ENCODE results near the gene PTGS2.

Gene PTGS2

DNA sequence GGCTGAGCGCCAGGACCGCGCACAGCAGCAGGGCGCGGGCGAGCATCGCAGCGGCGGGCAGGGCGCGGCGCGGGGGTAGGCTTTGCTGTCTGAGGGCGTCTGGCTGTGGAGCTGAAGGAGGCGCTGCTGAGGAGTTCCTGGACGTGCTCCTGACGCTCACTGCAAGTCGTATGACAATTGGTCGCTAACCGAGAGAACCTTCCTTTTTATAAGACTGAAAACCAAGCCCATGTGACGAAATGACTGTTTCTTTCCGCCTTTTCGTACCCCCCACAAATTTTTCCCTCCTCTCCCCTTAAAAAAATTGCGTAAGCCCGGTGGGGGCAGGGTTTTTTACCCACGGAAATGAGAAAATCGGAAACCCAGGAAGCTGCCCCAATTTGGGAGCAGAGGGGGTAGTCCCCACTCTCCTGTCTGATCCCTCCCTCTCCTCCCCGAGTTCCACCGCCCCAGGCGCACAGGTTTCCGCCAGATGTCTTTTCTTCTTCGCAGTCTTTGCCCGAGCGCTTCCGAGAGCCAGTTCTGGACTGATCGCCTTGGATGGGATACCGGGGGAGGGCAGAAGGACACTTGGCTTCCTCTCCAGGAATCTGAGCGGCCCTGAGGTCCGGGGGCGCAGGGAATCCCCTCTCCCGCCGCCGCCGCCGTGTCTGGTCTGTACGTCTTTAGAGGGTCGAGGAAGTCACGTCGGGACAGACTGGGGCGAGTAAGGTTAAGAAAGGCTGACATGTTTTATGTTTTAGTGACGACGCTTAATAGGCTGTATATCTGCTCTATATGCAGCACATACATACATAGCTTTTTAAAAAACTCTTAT is at the start of gene PTGS2:
TSS of gene PTGS2 (minus strand) at position 179 of the 817 bp plus-strand sequence. CDS start at position 46, 133 bp downstream.
- DNase-seq (ENCODE audit: low read depth) = no peak

DNA sequence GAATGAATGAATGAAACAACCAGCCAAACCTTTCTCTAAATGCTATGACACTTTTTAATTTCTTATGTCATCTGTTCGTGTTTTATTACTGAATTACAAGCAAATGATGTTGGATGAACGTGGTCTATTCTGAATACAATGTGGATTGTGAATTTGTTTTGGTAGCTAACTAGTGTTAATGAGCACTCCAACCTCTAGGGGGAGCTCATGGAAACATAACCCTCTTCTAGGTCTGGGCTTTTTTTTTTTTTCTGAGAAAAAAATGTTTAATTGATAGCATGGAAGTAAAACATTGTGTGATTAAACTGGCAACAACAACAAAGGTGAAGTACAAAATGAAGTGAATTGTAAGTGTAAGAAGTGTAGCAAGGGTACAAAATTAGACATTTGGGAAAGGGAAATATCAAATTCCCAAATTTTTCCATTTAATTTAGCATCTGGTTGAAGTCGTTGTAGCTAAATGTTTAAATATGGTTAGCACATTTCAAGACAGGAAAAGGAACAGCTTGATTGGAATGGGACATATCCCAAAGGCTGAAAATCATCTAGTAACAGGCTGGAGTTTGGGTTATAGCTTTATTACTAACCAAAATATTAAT is 42.6 kb upstream of the PTGS2 start:
- DNase-seq (ENCODE audit: low read depth) = no peak

DNA sequence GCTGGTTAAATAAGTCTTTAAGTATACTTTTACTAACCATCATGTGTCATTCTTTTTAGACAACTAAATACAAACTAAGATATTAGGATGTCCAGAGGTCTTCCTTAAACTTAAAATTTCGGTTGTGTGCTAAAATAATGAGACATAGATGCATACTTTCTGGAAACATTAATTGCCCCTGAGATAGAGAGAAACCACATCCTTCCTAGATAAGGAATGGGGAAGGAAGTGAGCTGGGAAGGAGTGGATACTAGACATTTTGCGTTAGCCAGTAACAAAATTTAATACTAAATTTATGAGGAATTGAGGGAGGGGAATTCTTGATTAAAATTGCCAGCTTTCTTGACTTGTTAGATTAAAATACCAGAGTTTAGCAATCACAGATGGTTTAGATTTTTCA is 37.1 kb upstream of the PTGS2 start:
- DNase-seq (ENCODE audit: low read depth) = no peak

DNA sequence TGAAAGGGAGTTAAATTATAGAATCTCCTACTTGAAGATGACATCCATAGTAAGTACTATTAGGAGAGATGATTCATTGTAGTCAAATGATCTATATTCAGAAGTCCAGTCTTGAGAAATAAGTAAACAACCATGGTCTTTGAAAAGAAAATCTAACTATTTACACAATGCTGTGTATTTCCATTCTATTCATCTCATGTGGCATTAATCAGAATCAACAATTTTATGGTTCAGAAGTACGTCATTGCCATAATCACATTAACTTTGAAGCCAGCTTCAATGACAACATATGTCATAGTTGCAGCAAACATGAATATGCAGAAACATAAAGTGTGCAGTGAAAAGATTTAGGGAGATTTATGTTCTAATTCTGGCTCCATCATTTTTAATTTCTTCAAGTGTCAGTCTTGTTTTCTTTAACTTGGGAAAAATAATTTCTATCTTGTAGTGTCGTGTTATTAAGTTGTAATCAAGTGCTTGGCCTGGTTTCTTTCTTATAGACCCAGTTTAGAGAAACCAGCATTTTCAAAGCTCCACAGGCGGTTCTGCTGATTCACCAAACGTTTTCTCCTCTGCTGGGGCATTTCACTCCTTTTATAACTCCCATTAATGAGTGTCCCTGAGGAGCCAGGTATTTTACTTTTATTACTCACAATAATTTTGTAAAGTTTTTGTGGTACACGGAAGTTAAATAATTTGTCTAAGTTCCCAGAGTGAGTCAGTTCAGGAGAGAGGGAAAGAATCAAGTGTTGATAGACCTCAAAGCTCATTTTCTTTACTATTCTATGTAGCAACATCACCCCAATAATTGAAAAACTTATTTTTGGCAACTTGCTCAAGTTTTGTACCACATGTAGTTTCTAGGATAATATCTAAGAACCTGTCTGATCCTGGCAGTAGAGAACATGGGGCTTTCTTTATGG is 35.9 kb upstream of the PTGS2 start:
- no peak for DNase-seq (ENCODE audit: low read depth)

DNA sequence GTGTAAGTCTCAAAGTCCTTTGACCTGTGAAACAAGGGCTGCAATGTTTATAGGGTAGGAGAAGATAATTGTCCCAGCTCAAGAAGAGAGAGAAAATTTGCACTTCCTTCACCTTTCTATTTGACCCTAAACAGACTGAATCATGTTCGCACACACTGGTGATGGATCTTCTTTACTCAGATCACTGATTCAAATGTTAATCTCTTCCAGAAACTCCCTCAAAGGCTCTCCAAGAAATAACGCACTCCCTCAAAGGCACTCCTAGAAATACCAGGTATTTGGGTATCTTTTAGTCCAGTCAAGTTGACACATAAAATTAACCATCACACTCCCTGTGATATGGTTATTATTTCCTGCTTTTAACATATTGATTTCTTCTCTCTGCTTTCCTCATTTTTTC is 30.5 kb upstream of the PTGS2 start:
- no peak for DNase-seq (ENCODE audit: low read depth)

DNA sequence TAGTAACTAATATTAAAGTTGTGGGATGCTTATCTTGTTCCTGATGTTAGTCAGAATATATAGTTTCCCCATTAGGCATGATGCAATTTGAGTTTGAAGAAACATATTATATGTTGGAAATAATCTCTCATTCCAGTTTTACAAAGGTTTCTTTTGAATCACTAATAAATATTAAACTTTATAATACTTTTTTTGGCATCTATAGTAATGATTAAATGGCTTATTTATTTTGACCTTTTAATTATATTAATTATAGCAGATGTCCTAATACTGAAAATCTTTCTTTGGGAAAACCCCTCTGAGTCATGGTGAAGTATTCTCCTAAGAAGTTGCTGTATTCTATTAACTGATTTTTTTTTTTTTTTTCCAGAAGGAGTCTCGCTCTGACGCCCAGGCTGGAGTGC is 28.5 kb upstream of the PTGS2 start:
- no peak for DNase-seq (ENCODE audit: low read depth)

DNA sequence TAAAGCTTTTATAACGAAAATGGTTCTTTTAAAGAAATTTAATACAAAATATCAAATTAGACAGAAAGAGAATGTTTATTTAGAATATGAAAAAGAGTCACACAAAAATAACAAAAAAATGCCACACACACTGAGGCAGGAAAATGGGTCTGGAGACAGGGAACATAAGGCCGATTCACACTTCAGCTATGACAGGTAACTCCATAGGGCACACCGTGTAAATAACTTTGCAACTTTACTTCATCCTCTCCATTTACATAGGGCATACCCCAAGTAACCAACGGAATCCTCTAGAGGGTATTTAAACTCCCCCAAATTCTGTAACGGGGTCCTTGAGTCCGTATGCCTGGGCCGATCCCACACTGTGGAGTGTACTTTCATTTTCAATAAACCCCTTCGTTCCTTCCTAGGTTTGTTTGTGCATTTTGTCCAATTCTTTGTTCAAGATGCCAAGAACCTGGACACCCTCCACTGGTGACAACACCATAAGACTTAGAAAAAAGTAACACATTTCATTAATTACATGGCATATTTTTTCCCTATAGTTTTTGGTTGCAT is 23.1 kb upstream of the PTGS2 start:
- no peak for DNase-seq (ENCODE audit: low read depth)

DNA sequence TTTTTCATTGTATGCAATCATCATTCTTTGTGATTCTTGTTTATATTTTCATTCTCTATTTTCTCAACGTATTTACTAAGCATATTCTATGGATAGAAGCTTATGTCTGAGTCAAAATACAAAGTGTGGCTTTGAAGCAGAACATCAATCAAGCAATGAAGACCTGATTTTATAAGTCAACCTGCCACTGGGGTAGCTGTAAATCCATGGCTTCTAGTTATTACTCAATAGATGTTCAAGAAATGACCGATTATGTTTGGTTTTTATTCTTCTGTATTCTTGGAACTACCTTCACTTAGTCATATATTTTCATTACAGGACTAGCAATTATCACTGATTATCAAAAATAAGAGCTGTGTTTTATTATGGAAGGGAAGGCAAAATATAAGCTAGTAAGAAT is 20.5 kb upstream of the PTGS2 start:
- DNase-seq (ENCODE audit: low read depth) = no peak

DNA sequence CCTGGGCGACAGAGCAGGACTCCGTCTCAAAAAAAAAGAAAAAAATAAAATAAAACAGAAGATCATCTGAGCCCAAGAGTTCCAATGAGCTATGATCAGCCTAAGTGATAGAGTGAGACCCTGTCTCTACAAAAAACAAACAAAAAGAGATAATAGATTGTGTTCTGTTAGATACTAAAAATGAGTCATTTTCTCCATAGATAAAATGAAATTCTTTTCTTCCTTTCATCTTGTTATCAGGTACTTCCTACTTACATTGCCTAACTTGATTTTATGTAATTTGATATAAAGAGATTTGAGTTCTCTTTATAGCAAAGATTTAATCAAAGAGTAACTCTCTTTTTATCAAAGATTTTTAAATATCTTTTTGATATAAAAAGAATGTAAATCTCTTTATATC is 19.3 kb upstream of the PTGS2 start:
- DNase-seq (ENCODE audit: low read depth) = no peak

DNA sequence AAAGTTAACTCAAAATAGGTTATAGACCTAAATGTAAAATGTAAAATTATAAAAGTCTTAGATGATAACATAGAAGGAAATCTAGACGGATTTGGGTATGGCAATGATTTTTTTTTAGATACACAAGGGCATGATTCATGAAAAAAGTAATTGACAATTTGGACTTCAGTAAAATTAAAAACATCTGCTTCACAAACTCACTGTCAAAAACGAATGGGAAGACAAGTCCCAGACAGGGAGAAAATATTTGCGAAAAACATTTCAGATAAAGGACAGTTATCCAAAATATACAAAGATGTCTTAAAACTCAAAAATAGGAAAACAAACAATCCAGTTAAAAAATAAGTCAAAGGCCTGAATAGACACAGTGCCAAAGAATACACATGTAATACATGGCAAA is 9.7 kb upstream of the PTGS2 start:
- DNase-seq (ENCODE audit: low read depth) = no peak

DNA sequence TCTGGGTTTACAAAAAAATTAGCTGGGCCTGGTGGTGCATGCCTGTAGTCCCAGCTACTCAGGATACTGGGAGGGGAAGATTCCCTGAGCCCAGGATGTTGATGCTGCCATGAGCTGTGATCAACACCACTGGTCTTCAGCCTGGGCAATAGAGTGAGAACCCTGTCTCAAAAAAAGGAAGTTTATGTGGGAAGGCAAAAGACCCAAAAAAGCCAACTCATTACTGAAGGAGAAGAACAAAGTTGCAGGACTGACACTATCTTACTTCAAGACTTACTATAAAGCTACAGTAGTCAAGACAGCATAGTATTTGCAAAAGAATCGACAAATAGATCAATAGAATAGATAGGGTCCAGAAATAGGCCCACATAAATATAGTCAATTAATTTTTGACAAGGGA is 9.2 kb upstream of the PTGS2 start:
- DNase-seq (ENCODE audit: low read depth) = no peak

DNA sequence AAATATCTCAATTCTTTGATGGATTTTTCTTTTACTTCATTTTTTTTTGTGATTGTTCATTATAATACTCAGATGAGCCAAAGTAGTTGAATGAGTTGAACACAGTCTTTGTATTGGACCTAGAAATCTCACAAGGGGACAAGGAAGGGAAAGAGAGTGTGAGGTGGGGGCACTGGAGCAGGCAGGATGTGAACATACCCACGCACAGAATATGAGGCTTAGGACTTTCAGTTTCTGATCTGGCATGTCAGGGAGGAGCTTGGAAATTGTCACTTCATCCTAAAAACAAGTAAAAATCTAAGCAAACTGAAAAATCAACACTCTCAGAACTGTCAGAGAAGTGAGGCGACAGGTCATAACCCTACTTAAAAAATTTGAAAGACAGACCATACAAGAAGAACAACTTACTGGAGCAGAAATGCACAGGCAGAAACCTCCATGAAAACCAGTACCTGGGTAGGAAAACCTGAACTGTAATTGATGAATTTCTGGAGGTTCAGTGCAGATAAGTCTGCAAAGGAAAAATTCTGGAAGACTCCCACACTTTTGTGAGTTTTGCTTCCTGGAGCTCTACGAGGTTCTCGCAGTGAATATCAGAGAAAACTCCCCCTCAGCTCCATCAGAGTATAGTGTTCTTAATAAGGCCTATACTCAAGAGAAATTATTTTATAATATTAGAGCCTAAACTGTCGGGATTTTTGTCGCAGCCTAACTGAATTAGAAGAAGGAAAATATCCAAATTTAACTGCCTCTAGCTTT is 3.6 kb upstream of the PTGS2 start:
- no peak for DNase-seq (ENCODE audit: low read depth)

DNA sequence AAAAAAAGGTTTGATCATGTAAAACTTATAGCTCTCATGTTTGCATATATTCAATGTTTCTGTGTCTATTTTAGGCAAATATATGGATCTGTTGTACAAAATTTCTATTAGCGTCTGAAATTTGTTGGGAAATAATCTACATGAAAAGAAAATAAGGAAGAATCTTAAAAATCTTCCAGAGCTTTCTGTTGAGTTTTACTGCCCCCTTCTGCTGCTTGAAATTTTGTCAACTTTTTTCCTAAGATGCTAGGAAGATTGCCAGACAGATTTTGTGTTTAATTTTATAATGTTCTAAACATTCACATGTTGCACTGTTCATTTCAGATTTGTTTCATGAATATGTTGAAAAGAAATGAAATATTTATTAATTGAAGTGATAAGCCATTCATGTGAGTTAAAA is 2.5 kb upstream of the PTGS2 start:
- DNase-seq (ENCODE audit: low read depth) = no peak

DNA sequence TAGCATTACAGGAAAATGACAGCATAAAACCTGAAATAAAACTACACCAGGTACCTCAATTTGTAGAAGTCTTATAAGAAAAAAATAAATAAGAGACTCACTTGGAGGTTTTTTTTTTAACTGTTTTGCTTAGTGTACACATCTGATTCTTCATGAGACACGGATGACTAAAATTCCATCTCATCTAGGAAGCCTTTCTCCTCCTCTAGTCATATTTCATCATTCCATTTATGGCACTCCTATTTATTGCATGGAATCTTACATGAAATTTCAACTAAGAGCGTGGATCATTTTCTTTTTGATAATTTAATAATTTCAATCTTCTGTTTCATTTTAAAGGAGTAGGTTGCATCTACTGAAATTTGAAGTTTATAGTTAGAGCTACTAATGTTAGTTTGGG is 1.6 kb upstream of the PTGS2 start:
- DNase-seq (ENCODE audit: low read depth) = no peak

DNA sequence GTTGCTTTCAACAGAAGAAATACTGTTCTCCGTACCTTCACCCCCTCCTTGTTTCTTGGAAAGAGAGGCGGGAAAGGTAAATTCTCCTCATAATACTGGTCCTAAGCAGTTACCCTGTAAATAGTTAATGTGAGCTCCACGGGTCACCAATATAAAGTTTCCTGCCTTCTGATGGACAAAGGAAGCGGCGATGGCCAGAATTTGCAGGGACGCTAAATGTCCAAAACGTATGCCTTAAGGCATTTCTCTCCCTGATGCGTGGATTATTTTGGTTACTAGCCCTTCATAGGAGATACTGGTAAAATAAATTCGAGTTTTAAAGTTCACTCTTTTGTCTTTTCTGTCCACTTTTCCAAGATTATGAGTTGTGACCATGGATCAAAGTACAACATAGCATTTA is 898 bp upstream of the PTGS2 start:
- DNase-seq (ENCODE audit: low read depth) = no peak

DNA sequence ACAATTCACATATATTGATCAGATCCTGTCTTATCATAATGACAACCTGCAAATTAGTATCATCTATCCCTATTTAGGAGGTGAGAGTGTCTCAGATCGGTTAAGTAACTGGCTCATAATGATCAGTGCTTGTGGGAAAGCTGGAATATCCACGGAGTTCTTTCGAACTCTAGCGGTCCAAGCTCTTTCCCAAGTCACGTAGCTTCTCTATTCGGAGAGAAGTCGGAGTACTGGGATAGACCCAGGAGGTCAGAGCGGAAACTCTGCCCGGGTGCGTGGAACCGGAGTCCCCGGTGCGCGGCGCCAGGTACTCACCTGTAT is 339 bp downstream of the PTGS2 start:
- no peak for DNase-seq (ENCODE audit: low read depth)

DNA sequence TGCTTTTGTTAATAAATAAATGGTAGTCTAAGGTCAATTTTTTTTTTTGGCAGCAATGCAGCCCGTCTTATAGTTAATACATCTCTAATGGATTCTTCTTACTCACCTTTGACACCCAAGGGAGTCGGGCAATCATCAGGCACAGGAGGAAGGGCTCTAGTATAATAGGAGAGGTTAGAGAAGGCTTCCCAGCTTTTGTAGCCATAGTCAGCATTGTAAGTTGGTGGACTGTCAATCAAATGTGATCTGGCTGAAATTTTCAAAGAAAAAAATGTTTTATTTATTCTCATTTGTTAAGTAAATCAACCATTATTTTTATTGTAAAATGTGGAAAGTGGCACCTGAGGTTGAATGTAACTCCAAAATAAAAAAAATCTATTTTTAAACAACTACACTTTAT is 2.1 kb downstream of the PTGS2 start:
- DNase-seq (ENCODE audit: low read depth) = no peak

DNA sequence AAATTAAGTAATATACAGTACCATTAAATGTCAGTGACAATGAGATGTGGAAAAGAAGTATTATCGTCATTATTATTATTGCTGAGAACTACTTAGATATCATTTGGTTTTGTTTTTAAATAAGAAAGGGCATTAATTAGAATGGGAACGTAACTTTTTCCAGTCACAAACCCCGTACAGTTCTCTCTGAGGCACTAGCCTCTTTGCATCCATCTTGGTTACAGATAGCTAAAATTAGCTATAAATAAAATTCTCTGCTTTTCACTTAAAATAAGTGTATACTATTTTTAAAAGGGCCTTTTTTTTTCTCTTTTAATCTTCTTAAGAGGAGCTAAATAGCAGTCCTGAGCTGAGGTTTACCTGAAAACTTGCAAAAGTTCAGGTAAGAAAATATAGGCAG is 7.6 kb downstream of the PTGS2 start:
- no peak for DNase-seq (ENCODE audit: low read depth)

DNA sequence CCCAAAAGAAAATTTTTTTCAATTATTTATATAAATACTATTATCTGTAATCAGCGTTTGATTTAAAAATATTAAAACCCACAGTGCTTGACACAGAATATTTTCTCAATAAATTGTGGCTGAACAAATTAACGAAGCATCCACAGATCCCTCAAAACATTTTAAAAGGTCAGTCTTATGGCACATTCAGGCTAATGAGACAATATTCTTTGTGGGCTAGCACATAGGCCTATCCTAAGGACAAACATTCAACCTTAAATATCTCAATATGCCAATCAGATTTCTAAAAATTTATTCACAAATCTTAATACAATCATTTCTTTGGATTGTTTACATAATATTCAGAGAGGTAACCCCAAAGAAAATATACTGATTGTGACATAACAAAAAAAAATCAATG is 8.1 kb downstream of the PTGS2 start:
- DNase-seq (ENCODE audit: low read depth) = no peak

DNA sequence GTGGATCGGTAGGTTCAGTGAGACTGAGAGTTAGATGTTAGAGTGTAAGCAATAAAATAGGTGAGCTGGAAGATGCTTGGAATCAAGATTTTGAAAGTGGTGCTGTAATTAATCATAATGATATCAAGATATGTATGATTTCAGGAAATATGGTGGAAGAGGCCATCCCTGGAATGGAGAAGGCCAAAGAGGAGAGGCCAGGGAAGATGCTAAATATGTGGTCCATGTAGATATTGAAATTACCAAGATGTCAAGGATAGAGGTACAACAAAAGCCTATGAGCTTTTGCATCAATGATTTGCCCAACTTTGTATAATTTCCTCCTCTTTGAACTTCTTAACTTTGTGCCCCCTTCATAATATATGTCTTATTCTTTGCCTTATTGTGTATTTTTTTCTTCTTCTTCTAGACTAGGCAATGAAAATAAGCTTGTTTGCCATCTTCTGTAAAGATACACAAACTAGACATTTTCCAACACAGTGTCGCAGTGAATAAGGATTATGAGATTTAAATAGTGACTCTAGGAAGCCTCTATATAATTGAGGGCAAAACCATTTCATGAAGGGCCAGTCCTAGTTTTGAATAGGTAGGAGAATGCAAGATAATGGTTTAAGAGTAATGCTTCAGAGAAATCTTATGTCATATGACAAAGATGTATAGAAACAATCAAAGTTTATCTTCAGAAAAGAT is 8.9 kb downstream of the PTGS2 start:
- no peak for DNase-seq (ENCODE audit: low read depth)
